ENCODE measurements around the gene RNU5B-1. TPM values are rescaled to one million over a fixed set of nuclear protein-coding genes. Genes with fewer than 3 reads are reported as not detected.

The RNU5B-1 gene
- total RNA-seq, 6 donors from 2014 or later = 22.5 to 38.1 TPM; not detected in 4

DNA sequence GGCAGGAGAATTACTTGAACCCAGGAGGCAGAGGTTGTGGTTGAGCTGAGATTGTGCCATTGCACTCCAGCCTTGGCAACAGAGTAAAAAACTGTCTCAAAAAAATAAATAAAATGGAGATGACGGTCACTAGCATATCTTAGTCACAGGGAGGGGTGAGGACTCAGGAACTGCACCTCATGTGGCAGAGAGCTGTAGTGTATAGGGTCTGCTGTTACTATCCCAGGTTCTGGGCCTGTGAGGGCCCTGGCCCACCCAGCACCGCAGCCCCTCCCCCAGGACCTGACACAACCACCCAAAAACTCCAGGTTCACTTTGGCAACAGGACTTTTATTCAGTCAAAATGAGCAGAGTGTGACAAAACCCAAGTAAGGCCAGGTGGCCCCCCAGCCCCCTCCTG lies 22.3 kb downstream of the RNU5B-1 start:
- H3K4me1 ChIP-seq = peaks cover 0 to 4% (median 0%) of the 10 kb centered on the region in 4 donors
- no peak overlapping the region for H3K4me3 ChIP-seq
- WGBS, 2 donors = 73 to 90% methylated on average over 2 of the region's 2 CpGs

DNA sequence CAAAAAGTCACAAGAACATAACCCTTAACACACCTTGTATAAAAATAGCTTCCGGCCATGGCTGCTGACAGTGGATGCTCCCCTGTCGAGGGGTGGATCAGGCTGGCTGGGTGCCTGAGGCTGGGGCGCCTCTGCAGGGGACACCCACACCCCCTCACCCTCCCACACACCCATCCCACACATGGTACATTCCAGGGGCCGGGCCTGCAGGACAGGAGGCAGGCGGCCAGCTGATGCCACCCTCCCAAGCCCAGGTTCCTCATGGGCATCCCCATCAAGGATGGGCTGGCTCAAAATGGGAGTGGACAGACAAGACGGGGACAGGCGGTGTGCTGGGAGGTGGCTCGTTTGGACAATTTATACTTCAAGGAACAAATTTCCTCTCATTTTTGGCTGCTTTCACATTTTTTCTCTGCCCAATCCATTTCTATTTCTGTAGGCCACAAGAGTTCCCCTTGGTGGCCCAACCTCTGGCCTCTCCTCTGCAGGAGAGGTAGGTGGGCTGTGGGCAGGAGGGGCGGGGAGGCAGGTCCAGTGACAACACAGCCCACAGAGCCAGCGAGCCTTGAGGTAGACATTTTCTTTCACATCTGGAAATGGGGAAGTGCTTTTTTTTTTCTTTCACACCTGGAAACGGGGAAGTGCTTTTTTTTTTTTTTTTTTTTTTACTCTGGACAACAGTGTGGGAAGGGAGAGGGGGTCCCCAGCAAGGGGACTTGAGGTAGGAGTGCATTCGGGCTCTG lies 23.3 kb downstream of the RNU5B-1 start:
- Histone ChIP-seq H3K4me1 (peaks cover 0 to 4% (median 0%) of the 10 kb centered on the region in 4 donors), H3K36me3 (no peaks in the 10 kb centered on the region), H3K27me3 (no peaks in the 10 kb centered on the region), H3K9me3 (no peaks in the 10 kb centered on the region), H3K4me3 (no peak overlapping the region), H3K27ac (no peak overlapping the region)
- DNase-seq = no peak
- no peak for ATAC-seq (ENCODE audit: low FRiP score in 2 of 2)
- TF ChIP-seq POLR2A (IDR thresholded peaks at IDR 0.05) (no peak), POLR2AphosphoS5 (IDR thresholded peaks at IDR 0.05) (no peak), EP300 (IDR thresholded peaks at IDR 0.05) (no peak)
- TF ChIP-seq, protein P1, sequence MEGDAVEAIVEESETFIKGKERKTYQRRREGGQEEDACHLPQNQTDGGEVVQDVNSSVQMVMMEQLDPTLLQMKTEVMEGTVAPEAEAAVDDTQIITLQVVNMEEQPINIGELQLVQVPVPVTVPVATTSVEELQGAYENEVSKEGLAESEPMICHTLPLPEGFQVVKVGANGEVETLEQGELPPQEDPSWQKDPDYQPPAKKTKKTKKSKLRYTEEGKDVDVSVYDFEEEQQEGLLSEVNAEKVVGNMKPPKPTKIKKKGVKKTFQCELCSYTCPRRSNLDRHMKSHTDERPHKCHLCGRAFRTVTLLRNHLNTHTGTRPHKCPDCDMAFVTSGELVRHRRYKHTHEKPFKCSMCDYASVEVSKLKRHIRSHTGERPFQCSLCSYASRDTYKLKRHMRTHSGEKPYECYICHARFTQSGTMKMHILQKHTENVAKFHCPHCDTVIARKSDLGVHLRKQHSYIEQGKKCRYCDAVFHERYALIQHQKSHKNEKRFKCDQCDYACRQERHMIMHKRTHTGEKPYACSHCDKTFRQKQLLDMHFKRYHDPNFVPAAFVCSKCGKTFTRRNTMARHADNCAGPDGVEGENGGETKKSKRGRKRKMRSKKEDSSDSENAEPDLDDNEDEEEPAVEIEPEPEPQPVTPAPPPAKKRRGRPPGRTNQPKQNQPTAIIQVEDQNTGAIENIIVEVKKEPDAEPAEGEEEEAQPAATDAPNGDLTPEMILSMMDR (IDR thresholded peaks at IDR 0.05) = no peak
- WGBS, 2 donors = 76 to 81% methylated on average over 12 of the region's 12 CpGs

More for the DNA sequence above, 22.3 kb downstream of the RNU5B-1 start:
- ATAC-seq (ENCODE audit: low FRiP score in 2 of 2) = no peak
- Histone ChIP-seq H3K27me3 (no peaks in the 10 kb centered on the region), H3K27ac (no peak overlapping the region), H3K36me3 (no peaks in the 10 kb centered on the region), H3K9me3 (no peaks in the 10 kb centered on the region)
- no peak for DNase-seq
- TF ChIP-seq POLR2A (IDR thresholded peaks at IDR 0.05) = no peak
- no peak for TF ChIP-seq EP300 (IDR thresholded peaks at IDR 0.05)
- TF ChIP-seq, protein P1 (IDR thresholded peaks at IDR 0.05) = no peak
- no peak for TF ChIP-seq POLR2AphosphoS5 (IDR thresholded peaks at IDR 0.05)

DNA sequence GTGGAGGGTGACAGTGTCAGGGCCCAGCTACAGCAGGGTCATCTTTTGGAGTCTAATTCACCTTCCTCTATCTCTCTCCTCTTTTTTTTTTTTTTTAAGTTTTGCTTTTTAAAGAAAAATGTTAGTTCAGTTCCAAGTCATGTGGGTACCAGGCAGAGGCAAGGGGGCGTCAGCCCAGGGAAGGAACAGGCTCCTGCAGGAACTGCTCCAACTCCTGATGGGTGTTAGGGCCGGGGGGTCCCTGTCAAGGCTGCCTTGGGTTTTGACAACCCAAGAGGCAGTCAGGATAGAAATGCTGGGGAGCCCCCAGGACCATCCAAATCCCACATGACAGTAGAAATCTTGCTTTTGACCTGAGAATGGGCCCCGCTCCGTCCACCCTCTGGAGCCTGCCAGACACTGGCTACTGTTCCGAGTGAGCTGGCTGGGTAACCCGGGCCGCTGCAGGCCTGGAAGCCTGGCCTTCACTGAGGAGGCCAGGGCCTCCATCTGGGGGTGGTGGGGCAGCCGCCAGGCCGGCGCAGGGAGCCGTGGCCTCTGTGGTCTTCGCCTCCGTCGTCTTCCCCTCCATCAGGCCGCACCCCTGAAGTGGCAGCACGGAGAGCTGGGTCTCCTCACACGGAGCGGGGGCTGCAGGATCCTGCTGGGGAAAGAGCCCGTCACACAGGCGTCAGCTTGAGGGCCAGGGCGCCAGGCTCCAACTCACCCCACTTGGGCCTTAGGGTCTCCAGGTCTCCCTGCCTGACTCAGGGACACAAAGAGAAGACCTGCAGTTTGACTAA lies 24.2 kb downstream of the RNU5B-1 start:
- H3K27ac ChIP-seq = no peak overlapping the region
- ATAC-seq (ENCODE audit: low FRiP score in 2 of 2) (no peak), DNase-seq (peak in 1 of 2 donors; percentile 73)

DNA sequence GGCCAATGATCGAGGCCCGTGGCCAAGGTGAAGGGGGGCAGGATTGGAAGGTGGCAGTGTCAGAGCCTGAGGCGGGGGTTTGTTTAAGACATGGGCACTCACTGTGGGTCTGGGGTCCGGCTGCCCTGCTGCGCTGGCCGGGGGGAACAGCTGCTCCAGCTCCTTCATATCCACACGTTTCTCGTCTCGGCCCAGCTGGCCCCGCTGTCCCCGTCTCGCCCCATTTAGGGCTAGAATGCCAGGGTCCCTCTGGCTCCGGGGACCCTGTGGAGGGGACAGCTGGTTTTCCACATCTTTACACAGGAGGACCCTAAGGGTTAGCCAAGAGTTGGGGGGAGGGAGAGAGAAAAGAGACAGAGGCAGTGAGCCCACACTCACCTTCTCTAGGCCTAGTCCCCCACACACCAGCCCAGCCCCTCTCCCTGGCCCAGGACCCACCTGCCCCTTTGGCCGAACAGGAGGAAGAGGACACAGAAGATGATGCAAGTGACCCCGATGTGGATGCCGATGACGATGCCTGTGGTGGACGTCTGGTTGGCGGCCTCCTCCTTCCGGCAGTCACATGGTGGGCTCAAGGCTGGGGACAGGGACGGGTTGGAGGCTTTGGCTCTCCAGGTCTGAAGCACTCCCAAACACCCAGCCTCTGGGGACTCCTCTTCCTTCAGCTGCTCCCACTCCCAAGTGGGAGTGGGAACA lies 25.0 kb downstream of the RNU5B-1 start:
- TF ChIP-seq POLR2AphosphoS5 (IDR thresholded peaks at IDR 0.05) = no peak
- TF ChIP-seq, protein P1 (IDR thresholded peaks at IDR 0.05) = no peak
- TF ChIP-seq POLR2A (IDR thresholded peaks at IDR 0.05) = no peak
- no peak for TF ChIP-seq EP300 (IDR thresholded peaks at IDR 0.05)
- ATAC-seq (ENCODE audit: low FRiP score in 2 of 2) (no peak), DNase-seq (peak in 1 of 2 donors; percentile 64)
- H3K4me3 ChIP-seq = no peak overlapping the region
- no peak overlapping the region for H3K27ac ChIP-seq
- no peaks in the 10 kb centered on the region for H3K9me3 ChIP-seq
- H3K27me3 ChIP-seq = no peaks in the 10 kb centered on the region
- H3K4me1 ChIP-seq = peaks cover 0 to 4% (median 0%) of the 10 kb centered on the region in 4 donors
- WGBS, 2 donors = 95 to 100% methylated on average over 2 to 20 of the region's 21 CpGs
- no peaks in the 10 kb centered on the region for H3K36me3 ChIP-seq

More for the DNA sequence above, 24.2 kb downstream of the RNU5B-1 start:
- Histone ChIP-seq H3K27me3 (no peaks in the 10 kb centered on the region), H3K36me3 (no peaks in the 10 kb centered on the region), H3K4me3 (no peak overlapping the region), H3K4me1 (peaks cover 0 to 4% (median 0%) of the 10 kb centered on the region in 4 donors), H3K9me3 (no peaks in the 10 kb centered on the region)
- 89 to 94% methylated on average over 12 to 21 of the region's 21 CpGs for WGBS, 2 donors
- no peak for TF ChIP-seq EP300 (IDR thresholded peaks at IDR 0.05)
